Measurements from ENCODE around the gene CAPRIN1. TPM values are rescaled to one million over a fixed set of nuclear protein-coding genes. Genes with fewer than 3 reads are reported as not detected.
A peak's percentile ranks its signal among the peaks of the same experiment; 100 is the strongest.

Gene CAPRIN1
- total RNA-seq, 2 donors from 2014 or later: 145 to 184 TPM

GRCh38 chr11:34037016-34037415 lies 14.5 kb upstream of the CAPRIN1 start:
- H3K4me1 ChIP-seq (ENCODE audit: control insufficient read depth in 1 of 2, low read depth in 2 of 2): no peaks in the 10 kb centered on the region
- DNase-seq (ENCODE audit: low spot score) (no peak), ATAC-seq (ENCODE audit: insufficient number of reproducible peaks, low FRiP score, low read depth) (no peak)
- TF ChIP-seq, protein P1, sequence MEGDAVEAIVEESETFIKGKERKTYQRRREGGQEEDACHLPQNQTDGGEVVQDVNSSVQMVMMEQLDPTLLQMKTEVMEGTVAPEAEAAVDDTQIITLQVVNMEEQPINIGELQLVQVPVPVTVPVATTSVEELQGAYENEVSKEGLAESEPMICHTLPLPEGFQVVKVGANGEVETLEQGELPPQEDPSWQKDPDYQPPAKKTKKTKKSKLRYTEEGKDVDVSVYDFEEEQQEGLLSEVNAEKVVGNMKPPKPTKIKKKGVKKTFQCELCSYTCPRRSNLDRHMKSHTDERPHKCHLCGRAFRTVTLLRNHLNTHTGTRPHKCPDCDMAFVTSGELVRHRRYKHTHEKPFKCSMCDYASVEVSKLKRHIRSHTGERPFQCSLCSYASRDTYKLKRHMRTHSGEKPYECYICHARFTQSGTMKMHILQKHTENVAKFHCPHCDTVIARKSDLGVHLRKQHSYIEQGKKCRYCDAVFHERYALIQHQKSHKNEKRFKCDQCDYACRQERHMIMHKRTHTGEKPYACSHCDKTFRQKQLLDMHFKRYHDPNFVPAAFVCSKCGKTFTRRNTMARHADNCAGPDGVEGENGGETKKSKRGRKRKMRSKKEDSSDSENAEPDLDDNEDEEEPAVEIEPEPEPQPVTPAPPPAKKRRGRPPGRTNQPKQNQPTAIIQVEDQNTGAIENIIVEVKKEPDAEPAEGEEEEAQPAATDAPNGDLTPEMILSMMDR (IDR thresholded peaks at IDR 0.05): no peak
- no peaks in the 10 kb centered on the region for H3K27me3 ChIP-seq (replicated peaks; ENCODE audit: insufficient read depth)
- no peaks in the 10 kb centered on the region for H3K36me3 ChIP-seq
- no peak overlapping the region for H3K4me3 ChIP-seq
- H3K27ac ChIP-seq: no peak overlapping the region
- H3K9me3 ChIP-seq: no peaks in the 10 kb centered on the region

DNA sequence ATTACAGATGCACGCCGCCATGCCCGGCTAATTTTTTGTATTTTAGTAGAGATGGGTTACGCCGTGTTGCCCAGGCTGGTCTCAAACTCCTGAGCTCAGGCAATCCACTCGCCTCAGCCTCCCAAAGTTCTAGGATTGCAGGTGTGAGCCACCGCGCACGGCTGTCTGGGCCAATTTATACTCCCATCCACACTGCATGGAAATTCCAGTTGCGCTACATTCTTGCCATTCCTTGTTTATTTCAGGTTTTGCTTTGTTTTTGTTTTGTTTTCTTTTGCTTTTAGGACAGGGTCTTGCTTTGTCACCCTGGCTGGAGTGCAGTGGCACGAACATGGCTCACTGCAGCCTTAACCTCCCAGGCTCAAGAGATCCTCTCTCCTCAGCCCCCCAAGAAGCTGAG lies 11.0 kb upstream of the CAPRIN1 start:
- no peaks in the 10 kb centered on the region for H3K36me3 ChIP-seq
- no peaks in the 10 kb centered on the region for H3K9me3 ChIP-seq
- H3K27ac ChIP-seq: no peak overlapping the region
- H3K4me1 ChIP-seq (ENCODE audit: control insufficient read depth in 1 of 2, low read depth in 2 of 2): no peaks in the 10 kb centered on the region
- H3K27me3 ChIP-seq (replicated peaks; ENCODE audit: insufficient read depth): no peaks in the 10 kb centered on the region
- TF ChIP-seq, protein P1 (IDR thresholded peaks at IDR 0.05): no peak
- no peak overlapping the region for H3K4me3 ChIP-seq
- ATAC-seq (ENCODE audit: insufficient number of reproducible peaks, low FRiP score, low read depth): no peak
- no peak for DNase-seq (ENCODE audit: low spot score)

DNA sequence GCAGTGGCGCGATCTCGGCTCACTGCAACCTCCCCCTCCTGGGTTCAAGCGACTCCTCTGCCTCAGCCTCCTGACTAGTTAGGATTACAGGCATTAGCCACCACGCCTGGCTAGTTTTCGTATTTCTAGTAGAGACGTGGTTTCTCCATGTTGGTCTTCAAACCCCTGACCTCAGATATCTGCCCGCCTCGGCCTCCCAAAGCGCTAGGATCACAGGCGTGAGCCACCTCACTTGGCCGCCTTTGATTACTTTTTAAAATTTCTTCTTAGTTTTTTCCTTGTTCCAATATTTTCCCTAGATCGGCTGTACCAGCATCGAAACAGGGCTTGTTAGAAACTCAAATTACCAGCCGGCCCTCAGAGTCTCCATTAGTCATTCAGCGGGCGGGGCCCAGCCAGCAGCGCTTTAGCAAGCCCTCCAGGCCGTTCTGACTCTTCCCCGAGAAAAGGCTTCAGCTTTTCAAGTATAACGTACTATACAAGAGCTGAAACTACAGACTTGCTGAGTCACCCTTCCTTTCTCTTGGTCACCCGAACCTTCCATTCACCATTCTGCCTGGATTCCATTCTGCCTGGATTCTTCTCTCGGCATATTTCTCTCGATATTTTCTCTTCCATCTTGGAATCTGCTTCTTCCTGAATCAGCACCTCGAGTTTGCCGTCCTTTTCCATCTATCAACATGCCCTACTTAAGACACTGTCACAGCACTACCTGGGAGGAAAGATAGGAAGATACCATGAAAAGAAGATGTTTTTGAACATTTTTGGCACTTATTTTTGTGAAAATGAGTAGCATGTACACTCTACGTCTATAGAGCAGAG lies 6.7 kb upstream of the CAPRIN1 start:
- no peaks in the 10 kb centered on the region for H3K9me3 ChIP-seq
- H3K4me3 ChIP-seq: peak overlapping the region; percentile 45
- no peaks in the 10 kb centered on the region for H3K4me1 ChIP-seq (ENCODE audit: control insufficient read depth in 1 of 2, low read depth in 2 of 2)
- H3K27me3 ChIP-seq (replicated peaks; ENCODE audit: insufficient read depth): no peaks in the 10 kb centered on the region
- no peaks in the 10 kb centered on the region for H3K36me3 ChIP-seq
- no peak for DNase-seq (ENCODE audit: low spot score)
- peak overlapping the region in 1 of 2 donors; percentile 20 for H3K27ac ChIP-seq
- TF ChIP-seq, protein P1 (IDR thresholded peaks at IDR 0.05): no peak
- no peak for ATAC-seq (ENCODE audit: insufficient number of reproducible peaks, low FRiP score, low read depth)

DNA sequence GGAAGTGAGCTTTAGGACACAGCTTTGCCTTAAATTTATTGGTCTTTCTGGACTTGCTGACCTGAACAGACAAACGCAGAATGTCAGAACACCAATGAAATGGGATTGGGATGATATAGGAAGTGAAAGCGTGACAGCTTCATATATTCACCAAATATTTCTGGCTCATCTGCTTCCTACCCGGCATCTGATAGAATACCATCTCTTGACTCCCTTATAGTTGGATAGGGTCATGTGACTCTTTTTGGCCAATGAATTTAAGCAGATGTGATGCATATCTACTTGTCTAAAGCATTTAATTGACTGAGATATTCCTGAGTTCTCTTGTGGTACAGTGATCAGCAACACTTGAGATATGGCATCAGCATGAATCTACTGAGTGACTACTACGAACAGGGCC lies 2.5 kb upstream of the CAPRIN1 start:
- ATAC-seq (ENCODE audit: insufficient number of reproducible peaks, low FRiP score, low read depth): no peak
- Histone ChIP-seq H3K27ac (no peak overlapping the region), H3K9me3 (no peaks in the 10 kb centered on the region), H3K36me3 (no peaks in the 10 kb centered on the region), H3K4me1 (ENCODE audit: control insufficient read depth in 1 of 2, low read depth in 2 of 2) (peaks cover 14 to 15% of the 10 kb centered on the region in 2 donors), H3K4me3 (no peak overlapping the region), H3K27me3 (replicated peaks; ENCODE audit: insufficient read depth) (no peaks in the 10 kb centered on the region)
- TF ChIP-seq, protein P1 (IDR thresholded peaks at IDR 0.05): no peak
- no peak for DNase-seq (ENCODE audit: low spot score)

DNA sequence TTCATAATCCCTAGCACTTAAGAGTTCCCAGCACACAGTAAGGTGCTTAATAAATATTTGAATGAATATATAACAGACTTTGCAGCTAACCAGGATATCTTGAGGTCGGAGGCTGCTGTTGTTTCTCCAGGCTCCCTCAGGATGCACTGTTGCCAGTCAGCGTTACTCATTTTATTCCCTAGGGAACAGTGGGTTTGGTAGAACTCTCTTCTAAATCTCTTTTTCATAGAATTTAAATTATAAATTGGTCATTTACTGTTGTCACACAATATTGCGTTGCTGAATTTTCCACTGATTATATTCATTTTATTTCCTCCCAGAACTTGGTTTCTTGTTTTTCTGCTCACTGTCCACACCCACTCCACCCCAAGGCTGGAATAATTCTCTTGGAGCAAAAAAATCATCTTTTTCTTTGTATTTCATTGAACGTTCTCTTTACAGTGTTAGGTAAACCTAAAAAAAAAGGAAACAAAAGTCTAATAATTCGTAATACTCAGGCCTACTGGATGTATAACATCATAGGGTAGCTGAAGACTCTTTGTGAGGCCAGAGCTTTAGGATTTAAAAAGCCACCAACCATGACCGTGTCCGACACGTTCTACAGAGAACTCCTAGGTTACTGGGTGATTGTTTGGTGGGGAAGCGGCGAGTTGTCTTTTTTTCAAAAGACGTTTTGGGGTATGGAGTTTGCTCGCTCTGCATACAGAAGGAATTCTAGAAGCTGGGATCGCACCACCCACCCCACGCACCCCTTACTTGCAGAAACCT lies 766 bp upstream of the CAPRIN1 start:
- Histone ChIP-seq H3K27ac (peak overlapping the region; percentile 92 to 99), H3K4me3 (peak overlapping the region; percentile 100), H3K27me3 (replicated peaks; ENCODE audit: insufficient read depth) (no peaks in the 10 kb centered on the region), H3K36me3 (no peaks in the 10 kb centered on the region), H3K4me1 (ENCODE audit: control insufficient read depth in 1 of 2, low read depth in 2 of 2) (peaks cover 32% of the 10 kb centered on the region in 2 donors), H3K9me3 (no peaks in the 10 kb centered on the region)
- DNase-seq (ENCODE audit: low spot score) (no peak), ATAC-seq (ENCODE audit: insufficient number of reproducible peaks, low FRiP score, low read depth) (peak; percentile 44)
- TF ChIP-seq, protein P1 (IDR thresholded peaks at IDR 0.05): no peak
